PC-3 (cell line): ENCODE data around the gene DYSF.

Source experiments
- CTCF ChIP-seq: fragments of 300-600 bp; sonication (generic); conservative IDR thresholded peaks from 2 replicates; pipeline ENCODE4 v1.5.1; 2017; ENCODE audit warnings: antibody characterized with exemption, low read depth, mild to moderate bottlenecking, low read length
- EZH2 ChIP-seq: fragments of 300-600 bp; sonication (generic); IDR thresholded peaks from one replicate; pipeline ENCODE4 v1.6.1; 2017; ENCODE audit warnings: antibody characterized with exemption, mild to moderate bottlenecking, low read length; ENCODE audit not compliant: unreplicated experiment

- TF ChIP-seq CTCF (no peak), EZH2 (no peak)
Observed at GRCh38 chr2:71469403-71470398, 16.3 kb downstream of the DYSF start.
